SH-SY5Y (cell line): ENCODE measurements around the gene DDX39B.

Experiments
- GATA2 ChIP-seq: IDR thresholded peaks from 2 replicates; pipeline ENCODE4 v1.6.1; 2011; ENCODE audit warnings: mild to moderate bottlenecking, low read depth, low read length
- GATA3 ChIP-seq: IDR thresholded peaks from 2 replicates; pipeline ENCODE4 v1.6.1; 2011; ENCODE audit warnings: low read depth, mild to moderate bottlenecking, low read length, moderate library complexity

The DDX39B gene

DNA sequence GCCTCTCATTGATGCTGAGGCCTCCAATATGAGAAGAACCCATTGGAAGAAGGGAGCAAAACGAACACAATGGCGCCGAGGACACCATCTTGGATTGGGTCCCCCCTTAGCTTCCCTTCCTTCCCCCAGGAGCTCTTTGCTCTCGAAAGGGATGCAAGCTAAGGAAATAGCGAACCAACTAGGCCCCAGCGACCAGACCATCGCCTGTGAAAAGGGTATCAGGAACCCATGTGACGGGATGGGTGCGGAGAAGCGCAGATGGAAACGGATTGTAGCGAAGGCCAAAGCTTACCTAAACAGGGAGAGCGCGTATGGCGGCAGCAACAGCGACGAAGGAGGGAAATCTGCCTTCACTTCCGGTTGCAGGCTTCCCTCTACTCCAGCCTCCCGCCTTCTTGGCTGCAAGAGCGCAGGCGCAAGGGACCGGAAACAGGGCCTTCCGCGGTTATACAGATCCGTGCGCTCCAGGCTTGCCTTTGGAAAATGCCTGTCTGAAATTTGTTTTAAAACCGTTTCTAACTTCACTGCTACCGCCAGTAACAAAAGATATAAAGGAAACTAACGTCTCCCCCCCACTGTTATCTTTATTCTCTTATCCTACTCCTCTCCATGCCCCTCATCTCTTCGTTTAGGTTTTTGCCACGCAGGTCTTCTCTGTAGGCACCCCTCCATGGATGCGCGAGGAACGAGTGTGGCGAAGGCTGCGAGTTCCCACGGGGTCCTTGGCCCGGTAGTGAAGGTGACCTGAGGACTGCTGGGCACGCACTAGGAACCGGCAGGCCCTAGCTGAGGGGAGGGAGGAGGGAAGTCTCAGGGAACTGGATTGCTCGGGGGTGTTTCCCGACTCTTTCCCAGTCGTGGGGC lies at the start of gene DDX39B:
Gene DDX39B, minus strand, starts transcription at position 346 of the 864 bp plus-strand sequence. CDS start 1,471 bp downstream, outside the sequence.
- TF ChIP-seq GATA2, result no peak
- no peak for TF ChIP-seq GATA3

DNA sequence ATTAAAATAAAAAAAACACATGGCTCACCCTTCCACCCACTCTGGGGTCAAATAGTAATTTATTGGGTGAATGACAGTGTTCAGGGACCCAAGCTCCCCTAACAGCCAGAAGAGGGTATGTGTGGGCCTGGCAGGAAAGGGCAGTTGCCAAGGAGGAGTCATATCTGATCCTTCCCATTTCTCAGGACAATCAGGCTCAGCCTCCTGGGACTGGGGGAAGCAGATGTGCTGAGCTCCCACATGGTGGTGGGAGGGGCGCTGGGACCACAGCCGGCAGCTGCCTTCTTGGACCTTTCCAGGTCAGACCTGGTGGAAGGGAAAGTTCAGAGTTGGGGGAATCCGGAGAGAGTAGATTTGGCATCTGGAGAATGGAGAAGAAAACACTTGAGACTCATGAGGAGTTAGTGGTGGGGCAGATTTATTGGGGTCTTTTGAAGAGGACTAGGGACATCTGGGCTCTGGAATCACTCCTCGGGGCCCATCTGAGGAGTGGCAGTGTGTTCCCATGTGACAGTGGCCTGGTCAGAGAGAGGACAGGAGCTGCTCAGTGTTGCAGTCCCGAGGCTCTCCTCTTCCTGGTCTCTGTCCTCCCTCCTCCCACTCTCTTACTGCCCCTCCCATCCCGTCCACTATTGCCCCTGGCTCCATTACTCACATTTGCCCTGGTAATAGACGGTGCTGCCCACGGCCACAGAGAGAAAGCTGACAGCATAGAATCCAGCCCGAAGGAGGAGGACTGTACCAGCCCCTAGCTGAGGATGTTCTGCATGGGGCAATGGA lies 47.3 kb upstream of the DDX39B start:
- TF ChIP-seq GATA2 (no peak), GATA3 (no peak)

DNA sequence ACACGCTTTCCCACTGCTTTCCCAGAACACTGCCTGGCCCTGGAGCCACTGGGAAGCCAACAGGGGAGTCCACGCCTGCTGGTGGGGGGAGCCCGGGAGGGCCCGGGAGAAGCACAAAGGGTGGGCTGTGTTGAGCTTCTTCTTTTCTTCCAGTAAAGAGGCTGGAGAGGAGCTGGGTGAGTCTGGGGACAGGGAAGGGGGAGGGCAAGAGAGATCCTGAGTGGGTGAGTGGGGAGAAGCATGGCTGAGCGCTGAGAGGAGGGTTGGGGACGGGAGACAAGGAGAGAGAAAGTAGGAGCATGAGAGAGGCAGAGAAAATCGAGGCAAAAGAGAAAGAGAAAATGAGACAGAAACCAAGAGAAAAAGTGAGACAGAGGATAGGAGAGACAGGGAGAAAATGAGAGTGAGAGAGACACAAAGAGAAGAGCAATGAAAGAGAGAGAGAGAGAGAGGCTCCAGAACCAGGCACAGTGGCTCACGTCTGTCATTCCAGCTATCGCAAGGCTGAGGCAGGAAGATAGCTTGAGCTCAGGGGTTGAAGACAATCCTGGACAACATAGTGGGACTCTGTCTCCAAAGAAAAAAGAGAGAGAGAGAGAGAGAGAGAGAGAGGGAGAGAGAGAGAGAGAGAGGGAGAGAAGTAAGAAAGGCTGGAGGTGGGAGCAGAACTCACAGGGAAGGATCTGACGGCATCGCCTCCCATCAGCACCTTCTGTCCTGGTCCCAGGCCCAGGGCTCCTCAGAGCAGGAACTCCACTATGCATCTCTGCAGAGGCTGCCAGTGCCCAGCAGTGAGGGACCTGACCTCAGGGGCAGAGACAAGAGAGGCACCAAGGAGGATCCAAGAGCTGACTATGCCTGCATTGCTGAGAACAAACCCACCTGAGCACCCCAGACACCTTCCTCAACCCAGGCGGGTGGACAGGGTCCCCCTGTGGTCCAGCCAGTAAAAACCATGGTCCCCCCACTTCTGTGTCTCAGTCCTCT lies 46.3 kb upstream of the DDX39B start:
- TF ChIP-seq GATA2, result no peak
- TF ChIP-seq GATA3, result no peak

DNA sequence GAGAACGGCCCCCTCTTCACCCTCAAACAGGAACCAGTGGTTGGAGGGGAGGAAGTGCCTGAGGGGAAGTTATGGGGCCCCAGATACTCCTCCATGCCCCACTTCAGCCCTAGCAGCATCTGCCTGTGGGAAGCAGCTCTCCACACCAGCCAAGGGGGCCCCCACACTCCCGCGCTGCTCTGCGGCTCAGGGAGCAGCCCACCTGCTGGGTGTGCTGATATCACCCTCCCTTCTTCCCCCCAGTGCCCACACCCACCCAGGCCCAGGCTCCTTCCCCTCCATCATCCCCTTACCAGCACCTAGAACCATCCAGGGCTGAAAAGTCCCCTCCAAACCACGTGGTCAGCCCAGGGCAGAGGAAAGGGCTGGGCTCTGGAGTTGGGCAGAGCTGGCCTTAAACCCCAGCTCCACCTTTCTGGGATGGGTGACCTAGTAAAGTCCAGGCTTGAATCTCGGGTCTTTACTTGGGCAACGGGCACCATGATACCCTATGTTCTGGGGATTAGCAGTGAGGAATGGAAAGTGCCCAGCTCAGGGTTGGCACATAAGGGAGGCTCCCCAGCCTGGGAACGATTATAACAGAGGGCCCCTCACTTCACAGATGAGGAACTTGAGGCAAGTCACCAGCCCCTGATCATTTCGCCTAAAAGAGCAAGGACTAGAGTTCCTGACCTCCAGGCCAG lies 44.9 kb upstream of the DDX39B start:
- no peak for TF ChIP-seq GATA2
- TF ChIP-seq GATA3, result no peak

DNA sequence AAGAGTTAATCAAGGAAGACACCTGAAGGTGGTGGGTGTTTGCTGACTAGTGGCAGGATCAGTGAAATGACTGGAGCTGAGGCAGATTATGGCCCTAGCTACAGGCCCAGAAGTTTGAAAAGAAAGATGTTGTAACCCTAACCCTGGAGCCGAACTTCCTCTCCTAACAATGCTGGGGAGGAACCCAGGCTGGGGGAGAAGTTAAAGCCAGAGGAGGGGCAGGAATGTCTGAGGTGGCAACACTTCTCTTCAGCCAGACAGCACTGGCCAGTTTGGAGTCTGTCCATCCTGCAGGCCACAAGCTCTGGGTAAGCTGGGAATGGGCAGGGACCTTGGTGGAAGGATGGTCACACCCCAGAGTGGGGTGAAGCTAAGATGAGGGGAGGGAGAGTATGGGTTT lies 44.2 kb upstream of the DDX39B start, which contains the start of gene LST1:
Gene LST1, plus strand, starts transcription at position 270 of the 400 bp plus-strand sequence. CDS start 1,023 bp downstream, outside the sequence.
- no peak for TF ChIP-seq GATA3
- TF ChIP-seq GATA2, result no peak

DNA sequence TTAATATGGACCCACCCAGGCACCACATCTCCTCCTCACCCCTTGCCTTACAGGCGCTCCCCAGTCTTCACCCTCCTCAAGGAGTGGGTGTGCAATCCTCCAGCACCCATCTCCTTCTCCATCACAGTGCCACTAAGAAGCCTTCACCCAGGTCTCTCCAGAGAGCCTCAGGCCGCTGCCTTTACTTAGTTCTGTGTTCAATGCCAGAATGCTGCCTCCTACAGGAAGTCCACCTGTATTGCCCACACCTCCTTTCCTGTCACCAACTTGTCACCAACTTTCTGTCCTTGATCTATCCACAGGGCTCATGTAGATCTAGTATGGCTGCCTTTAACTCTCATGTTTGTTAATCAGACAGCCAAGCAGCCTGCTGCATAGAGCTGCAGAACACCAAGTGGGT lies 43.7 kb upstream of the DDX39B start:
- TF ChIP-seq GATA2 (no peak), GATA3 (no peak)

DNA sequence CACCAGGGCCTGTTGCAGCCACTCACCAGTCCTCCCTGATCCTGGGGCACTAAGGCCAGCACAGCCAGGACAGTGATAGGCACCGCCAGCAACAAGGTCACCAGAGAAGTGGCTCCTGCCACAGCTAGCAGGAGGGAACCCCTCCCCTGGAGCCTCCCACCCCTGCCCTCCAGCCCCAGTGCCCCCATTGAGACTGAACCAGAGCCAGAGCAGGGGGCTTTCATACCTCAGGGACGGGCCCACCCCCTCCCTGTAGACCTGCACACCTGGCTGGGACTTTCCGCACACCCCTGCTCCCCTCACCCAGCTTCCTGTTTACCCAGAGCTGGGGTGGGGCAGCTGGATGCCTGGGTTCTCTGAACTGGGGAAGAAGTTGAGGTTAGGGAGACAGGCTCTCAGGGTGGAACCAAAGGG lies 40.4 kb upstream of the DDX39B start, which contains the start of gene LTB:
Gene LTB, minus strand, starts transcription at position 195 of the 414 bp plus-strand sequence. Its CDS starts 7 bp downstream, at position 188.
- TF ChIP-seq GATA3, result no peak
- TF ChIP-seq GATA2, result no peak

DNA sequence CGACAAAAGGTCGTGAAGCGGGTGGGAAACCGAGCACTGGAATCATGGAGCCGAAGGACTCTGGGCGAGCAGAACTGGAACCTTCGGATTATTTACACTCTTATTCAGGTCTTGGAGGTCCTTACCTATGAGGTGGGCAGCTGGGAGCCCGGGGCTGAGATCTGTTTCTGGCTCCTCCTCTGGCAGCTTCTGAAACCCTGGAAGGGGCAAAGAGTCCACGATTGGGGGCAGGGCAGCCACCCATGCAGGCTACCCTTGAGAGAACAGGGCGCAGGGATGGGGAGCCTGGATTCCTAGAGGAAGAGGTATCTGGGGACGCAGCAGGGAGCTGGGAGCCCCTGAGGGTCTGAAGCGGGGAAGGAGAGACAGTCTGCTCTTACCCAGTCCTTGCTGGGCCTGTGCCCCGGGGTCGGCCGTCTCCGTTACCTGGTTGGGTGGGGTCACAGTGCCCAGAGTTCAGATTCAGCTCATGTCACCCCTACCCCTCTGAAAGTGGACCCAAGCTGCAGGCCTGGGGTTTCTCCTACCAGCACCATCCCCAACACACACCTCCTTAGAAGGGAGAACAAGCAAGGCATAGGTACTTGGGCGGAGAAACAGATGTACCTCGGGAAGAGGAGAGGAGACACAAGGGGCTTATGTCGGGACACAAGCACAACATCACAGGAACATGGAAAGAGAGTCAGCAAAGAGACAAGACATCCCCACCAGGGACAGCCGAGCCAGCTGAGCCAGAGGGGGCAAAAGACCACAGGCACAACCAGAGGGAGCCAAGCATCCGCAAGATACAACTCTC lies 39.8 kb upstream of the DDX39B start:
- TF ChIP-seq GATA3 (no peak), GATA2 (no peak)

DNA sequence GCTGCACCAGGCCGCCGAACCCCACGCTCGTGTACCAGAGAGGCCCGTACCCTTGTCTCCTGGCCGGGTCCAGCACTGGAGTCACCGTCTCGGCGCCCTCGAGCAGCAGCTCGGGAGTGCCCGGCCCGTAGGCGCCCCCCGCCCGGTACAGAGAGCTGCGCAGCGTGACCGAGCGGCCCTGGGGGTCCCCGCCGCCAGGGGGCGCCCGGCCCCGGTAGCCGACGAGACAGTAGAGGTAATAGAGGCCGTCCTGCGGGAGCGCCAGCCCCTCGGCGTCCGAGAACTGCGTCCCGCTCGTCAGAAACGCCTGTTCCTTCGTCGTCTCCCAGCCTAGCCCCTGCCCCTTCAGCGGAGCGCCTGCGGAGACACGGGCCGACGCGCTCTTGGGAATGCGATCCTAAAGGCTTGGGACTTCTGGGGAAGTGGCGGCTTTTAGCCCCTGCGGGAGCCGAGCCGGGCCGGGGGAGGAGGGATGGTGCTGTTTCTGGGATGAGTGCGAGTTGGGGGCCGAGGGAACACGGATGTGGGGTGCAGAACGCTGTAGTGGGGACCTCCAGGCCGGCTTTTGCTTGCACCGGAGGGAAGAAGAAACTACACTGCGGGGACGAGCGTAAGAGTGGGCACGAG lies 39.1 kb upstream of the DDX39B start:
- TF ChIP-seq GATA2 (no peak), GATA3 (no peak)

DNA sequence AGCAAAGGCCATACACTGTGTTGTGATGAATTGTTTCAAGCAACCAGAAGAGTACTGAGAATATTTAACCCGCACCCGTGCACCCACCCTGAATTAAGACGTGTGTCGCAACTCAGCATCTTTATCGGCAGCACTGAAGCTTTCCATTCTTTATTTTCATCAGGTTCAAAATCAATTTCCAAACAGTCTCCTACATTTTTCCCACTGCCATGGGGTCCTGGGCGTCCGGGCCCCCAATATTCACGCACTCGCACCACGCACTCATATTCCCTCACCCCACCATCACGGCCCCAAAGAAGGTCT lies 38.6 kb upstream of the DDX39B start:
- no peak for TF ChIP-seq GATA2
- no peak for TF ChIP-seq GATA3

DNA sequence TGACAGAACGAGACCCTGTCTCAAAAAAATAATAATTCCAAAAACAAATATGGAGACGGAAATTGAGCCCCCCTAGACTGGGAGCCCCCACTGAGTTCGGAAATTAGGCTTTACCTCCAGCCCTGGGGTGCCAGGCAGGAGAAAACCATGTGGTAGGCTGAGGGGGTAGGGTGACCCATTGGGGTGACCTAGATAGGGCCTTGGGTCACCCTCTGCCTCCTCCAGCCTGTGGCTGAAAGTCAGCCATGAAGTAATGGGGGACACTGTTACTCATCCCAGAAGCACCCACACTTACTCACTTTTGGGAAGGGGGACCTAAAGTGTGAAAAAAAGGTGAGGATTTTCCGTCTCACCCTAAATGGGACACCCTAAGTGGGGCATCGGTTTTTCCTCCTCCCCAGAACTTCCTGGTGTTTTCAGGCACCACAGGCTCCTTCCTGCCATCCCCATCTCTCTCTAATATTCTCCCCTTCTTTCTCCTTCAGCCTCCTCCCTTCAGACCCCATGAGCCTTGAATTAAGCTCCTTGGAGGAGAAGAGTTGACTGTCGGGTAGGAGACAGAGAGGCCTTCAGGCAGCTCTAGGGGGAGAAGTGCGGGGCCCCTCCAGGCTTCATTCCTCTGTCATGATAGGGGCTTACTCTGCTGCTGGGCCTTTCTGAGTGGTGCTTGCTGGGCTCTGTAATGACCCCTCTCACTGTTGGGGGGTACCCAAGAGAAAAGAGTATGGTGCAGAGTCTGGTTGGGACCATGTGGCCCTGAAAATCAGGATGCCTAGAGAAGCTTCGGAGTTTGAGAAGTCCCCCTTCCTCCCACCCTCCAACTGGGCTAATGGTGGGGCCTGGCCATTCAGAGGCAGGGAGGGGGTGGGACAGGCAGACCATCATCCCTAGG lies 38.0 kb upstream of the DDX39B start:
- TF ChIP-seq GATA2 (no peak), GATA3 (no peak)

DNA sequence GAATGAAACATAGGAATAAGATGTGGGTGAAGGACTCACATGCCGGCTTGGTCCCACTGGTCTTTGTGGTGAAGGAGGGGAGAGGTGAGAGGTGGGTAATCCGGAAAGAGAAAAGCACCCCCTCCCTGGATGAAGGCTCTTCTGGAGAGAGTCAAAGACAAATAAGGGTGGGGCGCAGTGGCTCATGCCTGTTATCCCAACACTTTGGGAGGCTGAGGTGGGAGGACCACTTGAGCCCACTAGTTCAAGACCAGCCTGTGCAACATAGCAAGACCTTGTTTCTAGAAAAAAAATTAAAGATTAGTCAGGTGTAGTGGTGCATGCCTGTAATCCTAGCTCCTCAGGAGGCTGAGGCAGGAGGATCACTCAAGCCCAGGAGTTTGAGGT lies 37.3 kb upstream of the DDX39B start:
- TF ChIP-seq GATA2 (no peak), GATA3 (no peak)
